Measurements from ENCODE around the gene NR3C1. TPM values are rescaled to one million over a fixed set of nuclear protein-coding genes. Genes with fewer than 3 reads are reported as not detected.

The NR3C1 gene
- total RNA-seq, 1 experiment from 2014 or later = 16.0 TPM

- no peak for TF ChIP-seq CTCF (IDR thresholded peaks at IDR 0.05 in 2 of 3, conservative IDR thresholded peaks at IDR 0.05 in 1 of 3; ENCODE audit: borderline replicate concordance in 1 of 3, insufficient read depth in 1 of 3, low read depth in 2 of 3, low read length in 2 of 3)
- TF ChIP-seq JUND (IDR thresholded peaks at IDR 0.05) = peak; percentile 54
Measured at GRCh38 chr5:143355710-143356109, 47.8 kb downstream of the NR3C1 start (continued).

GRCh38 chr5:143354025-143354424, 49.5 kb downstream of the NR3C1 start:
- Histone ChIP-seq H3K9me2 (ENCODE audit: insufficient read depth) (no peaks in the 10 kb centered on the region), H3K4me2 (ENCODE audit: low read length) (no peak overlapping the region), H3K27ac (ENCODE audit: low read depth, low read length) (no peak overlapping the region), H3K4me1 (ENCODE audit: control insufficient read depth in 1 of 2, insufficient read depth in 2 of 2, low read length in 2 of 2) (peaks cover 24 to 35% of the 10 kb centered on the region in 2 experiments), H3K79me2 (ENCODE audit: insufficient read depth, low read length) (peaks cover 4% of the 10 kb centered on the region; the same call in 1 of the 2 replicates), H3K9me3 (ENCODE audit: control insufficient read depth in 1 of 2, insufficient read depth in 1 of 2, low read depth in 1 of 2, low read length in 2 of 2) (no peaks in the 10 kb centered on the region), H3K27me3 (ENCODE audit: insufficient read depth, low read length) (no peaks in the 10 kb centered on the region), H4K20me1 (ENCODE audit: insufficient read depth) (no peaks in the 10 kb centered on the region), H3K36me3 (ENCODE audit: control insufficient read depth in 1 of 2, insufficient read depth in 2 of 2, low read length in 2 of 2) (no peaks in the 10 kb centered on the region), H3K4me3 (replicated peaks in 1 of 2; ENCODE audit: low read depth in 1 of 2, low read length in 2 of 2) (no peak overlapping the region), H2AFZ (ENCODE audit: low read depth, low read length, poor library complexity, severe bottlenecking) (no peak overlapping the region), H3K9ac (ENCODE audit: low read length) (no peak overlapping the region)
- DNase-seq (ENCODE audit: low read depth, low spot score) (no peak), ATAC-seq (no peak)
- RAD21 ChIA-PET (ENCODE audit: low non-redundant PET in 1 of 2, low total read pairs in 2 of 2, uncharacterized antibody in 2 of 2, unreplicated experiment in 2 of 2) = no interaction called here
- POLR2A ChIA-PET = no interaction called here
- BruUV-seq (replicated peaks) = no TSS peak
- TF ChIP-seq EGR1 (IDR thresholded peaks at IDR 0.05; ENCODE audit: low read depth) (no peak), CTCF (IDR thresholded peaks at IDR 0.05 in 2 of 3, conservative IDR thresholded peaks at IDR 0.05 in 1 of 3; ENCODE audit: borderline replicate concordance in 1 of 3, insufficient read depth in 1 of 3, low read depth in 2 of 3, low read length in 2 of 3) (no peak), JUND (IDR thresholded peaks at IDR 0.05) (no peak), CBX3 (IDR thresholded peaks at IDR 0.05; ENCODE audit: low read depth) (no peak), ZNF274 (IDR thresholded peaks at IDR 0.05; ENCODE audit: low read depth, low read length) (no peak), POLR2AphosphoS5 (IDR thresholded peaks at IDR 0.05; ENCODE audit: low read depth, low read length) (no peak), SIN3A (IDR thresholded peaks at IDR 0.05; ENCODE audit: low read depth) (no peak), YY1 (IDR thresholded peaks at IDR 0.05; ENCODE audit: extremely low read depth, insufficient replicate concordance, low read depth, low read length) (no peak), EZH2 (IDR thresholded peaks at IDR 0.05) (no peak), ZFX (IDR thresholded peaks at IDR 0.05) (no peak), POLR2A (IDR thresholded peaks at IDR 0.05; ENCODE audit: borderline replicate concordance, extremely low read depth, insufficient read depth, insufficient read length) (no peak), FOSL1 (IDR thresholded peaks at IDR 0.05; ENCODE audit: low read depth) (no peak), SP1 (IDR thresholded peaks at IDR 0.05; ENCODE audit: low read depth) (no peak)
- CTCF ChIA-PET = no interaction called here
- intact Hi-C loops (cut with micrococcal nuclease) = no loop called here

Measured in HCT116 (cell line).